Measurements from ENCODE around the gene ZNF787. TPM values are rescaled to one million over a fixed set of nuclear protein-coding genes. Genes with fewer than 3 reads are reported as not detected.
A peak's percentile ranks its signal among the peaks of the same experiment; 100 is the strongest.

The ZNF787 gene
- total and polyA plus RNA-seq, 2 donors (not counting 1 experiment from before 2014, with no cell fraction given), result 2.6 to 28.7 TPM

DNA sequence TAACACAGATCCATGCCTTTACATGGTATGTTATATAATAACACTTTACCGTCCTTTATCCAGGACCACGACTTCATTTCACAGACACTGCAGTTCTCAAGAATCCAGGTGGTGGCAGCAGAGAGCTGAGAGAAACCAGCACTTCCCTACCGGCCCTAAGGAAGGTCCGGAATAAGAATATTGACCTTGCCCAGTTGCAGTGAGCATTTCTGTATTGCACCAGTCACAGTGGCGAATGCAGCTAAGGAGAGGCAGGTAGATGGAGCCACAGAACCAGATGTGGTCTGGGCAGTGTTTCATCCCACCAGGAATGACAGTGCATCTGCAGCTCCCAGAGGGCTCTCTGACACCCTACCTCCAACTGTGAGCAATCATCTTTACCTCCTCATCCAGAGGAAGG, 44.6 kb downstream of the ZNF787 start:
- H3K9ac ChIP-seq (ENCODE audit: insufficient read depth, low read length), result no peak overlapping the region
- H3K9me3 ChIP-seq (ENCODE audit: control insufficient read depth, insufficient read depth, low read depth, low read length), result no peaks in the 10 kb centered on the region
- H3K27me3 ChIP-seq (ENCODE audit: control insufficient read depth, insufficient read depth, low read length), result no peaks in the 10 kb centered on the region
- peaks cover 2% of the 10 kb centered on the region for H3K4me1 ChIP-seq (ENCODE audit: control insufficient read depth, extremely low read depth, insufficient read depth, low read length)
- no peak overlapping the region for H2AFZ ChIP-seq (ENCODE audit: low read length)
- no peaks in the 10 kb centered on the region for H4K20me1 ChIP-seq (ENCODE audit: control insufficient read depth, extremely low read depth, insufficient read depth, low read length)
- H3K27ac ChIP-seq (ENCODE audit: insufficient read depth, low read length), result no peak overlapping the region
- no peak for TF ChIP-seq EZH2 (IDR thresholded peaks at IDR 0.05; ENCODE audit: low read length, missing control alignments)
- TF ChIP-seq, protein P1, sequence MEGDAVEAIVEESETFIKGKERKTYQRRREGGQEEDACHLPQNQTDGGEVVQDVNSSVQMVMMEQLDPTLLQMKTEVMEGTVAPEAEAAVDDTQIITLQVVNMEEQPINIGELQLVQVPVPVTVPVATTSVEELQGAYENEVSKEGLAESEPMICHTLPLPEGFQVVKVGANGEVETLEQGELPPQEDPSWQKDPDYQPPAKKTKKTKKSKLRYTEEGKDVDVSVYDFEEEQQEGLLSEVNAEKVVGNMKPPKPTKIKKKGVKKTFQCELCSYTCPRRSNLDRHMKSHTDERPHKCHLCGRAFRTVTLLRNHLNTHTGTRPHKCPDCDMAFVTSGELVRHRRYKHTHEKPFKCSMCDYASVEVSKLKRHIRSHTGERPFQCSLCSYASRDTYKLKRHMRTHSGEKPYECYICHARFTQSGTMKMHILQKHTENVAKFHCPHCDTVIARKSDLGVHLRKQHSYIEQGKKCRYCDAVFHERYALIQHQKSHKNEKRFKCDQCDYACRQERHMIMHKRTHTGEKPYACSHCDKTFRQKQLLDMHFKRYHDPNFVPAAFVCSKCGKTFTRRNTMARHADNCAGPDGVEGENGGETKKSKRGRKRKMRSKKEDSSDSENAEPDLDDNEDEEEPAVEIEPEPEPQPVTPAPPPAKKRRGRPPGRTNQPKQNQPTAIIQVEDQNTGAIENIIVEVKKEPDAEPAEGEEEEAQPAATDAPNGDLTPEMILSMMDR (conservative IDR thresholded peaks at IDR 0.05 in 1 of 2, IDR thresholded peaks at IDR 0.05 in 1 of 2; ENCODE audit: low read depth in 1 of 2, low read length in 2 of 2), result peak; percentile 94
- no peaks in the 10 kb centered on the region for H3K36me3 ChIP-seq (ENCODE audit: control insufficient read depth, insufficient read depth, low read length)
- H3K4me2 ChIP-seq (ENCODE audit: extremely low read depth, insufficient read depth, low read length), result no peak overlapping the region
- no peak overlapping the region for H3K4me3 ChIP-seq (replicated peaks in 1 of 4; ENCODE audit: control extremely low read depth in 1 of 4, insufficient read depth in 1 of 4, low read depth in 3 of 4, low read length in 4 of 4)
- no peaks in the 10 kb centered on the region for H3K79me2 ChIP-seq (ENCODE audit: control insufficient read depth, insufficient read depth, low read length)
- peak; percentile 29 to 64 for DNase-seq (ENCODE audit: low read depth in 2 of 2)

DNA sequence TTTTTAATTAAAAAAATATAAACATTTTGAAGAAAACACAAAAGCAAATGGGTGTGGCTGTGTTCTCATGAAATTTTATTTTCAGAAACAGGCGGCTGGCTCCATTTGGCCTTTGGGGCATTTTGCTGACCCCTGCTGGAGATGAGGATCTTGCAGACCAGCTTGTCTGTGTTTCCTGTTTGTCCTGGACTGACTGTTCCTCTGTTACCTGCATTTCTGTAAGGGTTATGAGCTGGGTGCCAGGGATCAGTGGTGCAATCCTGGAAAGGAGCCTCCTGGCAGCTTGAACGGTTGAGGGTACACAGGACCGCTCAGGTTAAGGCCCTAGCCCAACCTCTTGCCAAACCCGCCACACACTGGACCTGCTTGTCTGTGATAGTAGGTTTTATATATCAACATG, 49.9 kb downstream of the ZNF787 start:
- TF ChIP-seq, protein P1 (conservative IDR thresholded peaks at IDR 0.05 in 1 of 2, IDR thresholded peaks at IDR 0.05 in 1 of 2; ENCODE audit: low read depth in 1 of 2, low read length in 2 of 2), result peak in 1 of 2 donors; percentile 26
- TF ChIP-seq EZH2 (IDR thresholded peaks at IDR 0.05; ENCODE audit: low read length, missing control alignments), result no peak
- H3K4me2 ChIP-seq (ENCODE audit: extremely low read depth, insufficient read depth, low read length), result no peak overlapping the region
- H3K27ac ChIP-seq (ENCODE audit: insufficient read depth, low read length), result no peak overlapping the region
- no peaks in the 10 kb centered on the region for H3K4me1 ChIP-seq (ENCODE audit: control insufficient read depth, extremely low read depth, insufficient read depth, low read length)
- no peak for DNase-seq (ENCODE audit: low read depth in 2 of 2)
- no peak overlapping the region for H2AFZ ChIP-seq (ENCODE audit: low read length)
- no peak overlapping the region for H3K4me3 ChIP-seq (replicated peaks in 1 of 4; ENCODE audit: control extremely low read depth in 1 of 4, insufficient read depth in 1 of 4, low read depth in 3 of 4, low read length in 4 of 4)
- H4K20me1 ChIP-seq (ENCODE audit: control insufficient read depth, extremely low read depth, insufficient read depth, low read length), result no peaks in the 10 kb centered on the region
- no peak overlapping the region for H3K9ac ChIP-seq (ENCODE audit: insufficient read depth, low read length)
- no peaks in the 10 kb centered on the region for H3K9me3 ChIP-seq (ENCODE audit: control insufficient read depth, insufficient read depth, low read depth, low read length)
- H3K36me3 ChIP-seq (ENCODE audit: control insufficient read depth, insufficient read depth, low read length), result no peaks in the 10 kb centered on the region
- no peaks in the 10 kb centered on the region for H3K79me2 ChIP-seq (ENCODE audit: control insufficient read depth, insufficient read depth, low read length)
- no peaks in the 10 kb centered on the region for H3K27me3 ChIP-seq (ENCODE audit: control insufficient read depth, insufficient read depth, low read length)

DNA sequence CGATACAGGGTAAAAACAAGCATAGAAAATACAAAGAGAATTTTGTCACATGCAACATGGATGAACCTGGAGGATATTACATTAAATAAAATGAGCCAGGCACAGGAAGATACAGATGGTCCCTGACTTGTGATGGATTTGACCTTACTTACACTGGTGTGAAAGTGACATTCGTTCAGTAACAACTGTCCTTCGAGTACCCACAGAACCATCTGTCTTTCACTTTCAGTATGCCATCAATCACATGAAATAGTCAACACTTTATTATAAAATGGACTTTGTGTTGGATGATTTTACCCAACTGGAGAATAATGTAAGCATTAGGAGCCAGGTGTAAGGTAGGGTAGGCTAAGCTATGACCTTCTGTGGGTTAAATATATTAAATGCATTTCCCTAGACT, 51.5 kb downstream of the ZNF787 start:
- Histone ChIP-seq H2AFZ (ENCODE audit: low read length) (no peak overlapping the region), H3K9me3 (ENCODE audit: control insufficient read depth, insufficient read depth, low read depth, low read length) (no peaks in the 10 kb centered on the region), H3K4me1 (ENCODE audit: control insufficient read depth, extremely low read depth, insufficient read depth, low read length) (no peaks in the 10 kb centered on the region), H3K27me3 (ENCODE audit: control insufficient read depth, insufficient read depth, low read length) (no peaks in the 10 kb centered on the region), H3K79me2 (ENCODE audit: control insufficient read depth, insufficient read depth, low read length) (no peaks in the 10 kb centered on the region), H3K4me3 (replicated peaks in 1 of 4; ENCODE audit: control extremely low read depth in 1 of 4, insufficient read depth in 1 of 4, low read depth in 3 of 4, low read length in 4 of 4) (no peak overlapping the region), H3K9ac (ENCODE audit: insufficient read depth, low read length) (no peak overlapping the region), H3K36me3 (ENCODE audit: control insufficient read depth, insufficient read depth, low read length) (no peaks in the 10 kb centered on the region), H3K27ac (ENCODE audit: insufficient read depth, low read length) (no peak overlapping the region), H4K20me1 (ENCODE audit: control insufficient read depth, extremely low read depth, insufficient read depth, low read length) (no peaks in the 10 kb centered on the region), H3K4me2 (ENCODE audit: extremely low read depth, insufficient read depth, low read length) (no peak overlapping the region)
- no peak for DNase-seq (ENCODE audit: low read depth in 2 of 2)
- TF ChIP-seq, protein P1 (conservative IDR thresholded peaks at IDR 0.05 in 1 of 2, IDR thresholded peaks at IDR 0.05 in 1 of 2; ENCODE audit: low read depth in 1 of 2, low read length in 2 of 2), result no peak
- TF ChIP-seq EZH2 (IDR thresholded peaks at IDR 0.05; ENCODE audit: low read length, missing control alignments), result no peak

All from fibroblast of lung (primary cell).